Fibroblast of lung (primary cell): ENCODE measurements around the gene ITGA3. TPM values are rescaled to one million over a fixed set of nuclear protein-coding genes. Genes with fewer than 3 reads are reported as not detected.

Experiments used
- DNase-seq, 2 donors: peaks; one replicate each; pipeline versions ENCODE4 v3.0.0 to v3.0.0-alpha.2; 2010; ENCODE audit warnings: low read depth in 2 of 2
- H2AFZ ChIP-seq: 2 replicates; pipeline ENCODE4 v1.5.1; 2012; ENCODE audit warnings: low read length, control low read depth, inconsistent platforms
- H3K27ac ChIP-seq: 2 replicates; pipeline ENCODE4 v1.5.1; 2011; ENCODE audit warnings: low read length, control low read depth; ENCODE audit not compliant: insufficient read depth
- H3K27me3 ChIP-seq: 2 replicates; pipeline ENCODE4 v1.5.1; 2011; ENCODE audit warnings: mild to moderate bottlenecking, low read length; ENCODE audit not compliant: control insufficient read depth, insufficient read depth
- H3K36me3 ChIP-seq: 2 replicates; pipeline ENCODE4 v1.5.1; 2011; ENCODE audit warnings: low read length; ENCODE audit not compliant: control insufficient read depth, insufficient read depth
- H3K4me1 ChIP-seq: 2 replicates; pipeline ENCODE4 v1.5.1; 2011; ENCODE audit warnings: low read length; ENCODE audit not compliant: control insufficient read depth, insufficient read depth; ENCODE audit errors: extremely low read depth
- H3K4me2 ChIP-seq: 2 replicates; pipeline ENCODE4 v1.5.1; 2011; ENCODE audit warnings: low read length, control low read depth; ENCODE audit not compliant: insufficient read depth; ENCODE audit errors: extremely low read depth
- H3K4me3 ChIP-seq, 4 experiments: fragments of 200-600 bp in 1 of 4; sonication (generic) in 1 of 4; replicated peaks in 1 of 4; 2 replicates each; pipeline ENCODE4 v1.5.1; 2011 to 2016; ENCODE audit warnings: low read length in 4 of 4, low read depth in 3 of 4, mild to moderate bottlenecking in 3 of 4, control low read depth in 2 of 4, inconsistent platforms in 1 of 4, mixed read lengths in 1 of 4; ENCODE audit not compliant: insufficient read depth in 1 of 4; ENCODE audit errors: control extremely low read depth in 1 of 4
- H3K79me2 ChIP-seq: 2 replicates; pipeline ENCODE4 v1.5.1; 2012; ENCODE audit warnings: mild to moderate bottlenecking, low read length, inconsistent platforms; ENCODE audit not compliant: control insufficient read depth, insufficient read depth
- H3K9ac ChIP-seq: 2 replicates; pipeline ENCODE4 v1.5.1; 2011; ENCODE audit warnings: mild to moderate bottlenecking, low read length, control low read depth; ENCODE audit not compliant: insufficient read depth
- H3K9me3 ChIP-seq: 2 replicates; pipeline ENCODE4 v1.5.1; 2012; ENCODE audit warnings: low read depth, low read length; ENCODE audit not compliant: control insufficient read depth, insufficient read depth
- H4K20me1 ChIP-seq: 2 replicates; pipeline ENCODE4 v1.5.1; 2011; ENCODE audit warnings: low read length; ENCODE audit not compliant: control insufficient read depth, insufficient read depth; ENCODE audit errors: extremely low read depth
- CTCF ChIP-seq, 2 donors: IDR thresholded peaks in 1 of 2; conservative IDR thresholded peaks in 1 of 2; 1 replicate in 1 of 2; 2 replicates in 1 of 2; pipeline ENCODE4 v1.5.1; 2011 to 2012; ENCODE audit warnings: low read length in 2 of 2, control low read depth in 1 of 2, inconsistent platforms in 1 of 2, low read depth in 1 of 2, mild to moderate bottlenecking in 1 of 2
- EZH2 ChIP-seq: IDR thresholded peaks from 2 replicates; pipeline ENCODE4 v1.5.1; 2012; ENCODE audit warnings: low read length, control low read depth, mild to moderate bottlenecking; ENCODE audit errors: missing control alignments
- polyA plus RNA-seq, 2 donors: library from polyadenylated mRNA; depleted of rRNA in 1 of 2; stranded (reverse) in 1 of 2; unstranded in 1 of 2; fragments of >200 nt; gene quantifications; 2 replicates each; pipeline ENCODE4 v1.2.1, GENCODE V29; 2011 to 2012; ENCODE audit warnings: missing spikeins in 1 of 2
- total RNA-seq: library from RNA; depleted of rRNA; stranded (reverse); fragments of >200 nt; gene quantifications from 2 replicates; pipeline ENCODE4 v1.2.1, GENCODE V29; 2014

The ITGA3 gene
- total and polyA plus RNA-seq, 2 donors (not counting 1 experiment from before 2014, with no cell fraction given) = 67.3 to 269 TPM

- H3K9me3 ChIP-seq = no peaks in the 10 kb centered on the region
- TF ChIP-seq EZH2 (no peak), CTCF (conservative IDR thresholded peaks at IDR 0.05 in 1 of 2, IDR thresholded peaks at IDR 0.05 in 1 of 2; ENCODE audit: low read depth in 1 of 2, low read length in 2 of 2) (no peak)
- peak overlapping the region; percentile 48 for H3K9ac ChIP-seq
- peaks cover 11% of the 10 kb centered on the region for H3K36me3 ChIP-seq
- no peak for DNase-seq
- peaks cover 52% of the 10 kb centered on the region for H3K4me1 ChIP-seq
- H2AFZ ChIP-seq = no peak overlapping the region
- H3K4me2 ChIP-seq = peak overlapping the region; percentile 21
- H3K79me2 ChIP-seq = peaks cover 71% of the 10 kb centered on the region
- peak overlapping the region; percentile 86 for H3K27ac ChIP-seq
- H4K20me1 ChIP-seq = no peaks in the 10 kb centered on the region
- no peak overlapping the region for H3K4me3 ChIP-seq
- no peaks in the 10 kb centered on the region for H3K27me3 ChIP-seq
Measured at GRCh38 chr17:50065056-50065455, 9.1 kb downstream of the ITGA3 start.

GRCh38 chr17:50066995-50067394 is 11.1 kb downstream of the ITGA3 start:
- Histone ChIP-seq H3K36me3 (peaks cover 22% of the 10 kb centered on the region), H3K27ac (no peak overlapping the region), H3K79me2 (peaks cover 54% of the 10 kb centered on the region), H3K9me3 (no peaks in the 10 kb centered on the region), H3K27me3 (no peaks in the 10 kb centered on the region), H3K4me2 (no peak overlapping the region), H4K20me1 (no peaks in the 10 kb centered on the region), H2AFZ (no peak overlapping the region), H3K4me1 (peaks cover 36% of the 10 kb centered on the region), H3K4me3 (no peak overlapping the region), H3K9ac (no peak overlapping the region)
- DNase-seq = no peak
- TF ChIP-seq CTCF (conservative IDR thresholded peaks at IDR 0.05 in 1 of 2, IDR thresholded peaks at IDR 0.05 in 1 of 2; ENCODE audit: low read depth in 1 of 2, low read length in 2 of 2) (no peak), EZH2 (no peak)

GRCh38 chr17:50067996-50068395 is 12.1 kb downstream of the ITGA3 start:
- no peak overlapping the region for H3K27ac ChIP-seq
- H3K9ac ChIP-seq = no peak overlapping the region

More at GRCh38 chr17:50067996-50068395, 12.1 kb downstream of the ITGA3 start:
- Histone ChIP-seq H3K36me3 (peaks cover 25% of the 10 kb centered on the region), H3K9me3 (no peaks in the 10 kb centered on the region), H4K20me1 (no peaks in the 10 kb centered on the region), H3K4me2 (no peak overlapping the region), H3K4me3 (no peak overlapping the region), H2AFZ (no peak overlapping the region), H3K79me2 (peaks cover 44% of the 10 kb centered on the region), H3K4me1 (peaks cover 26% of the 10 kb centered on the region), H3K27me3 (no peaks in the 10 kb centered on the region)
- TF ChIP-seq EZH2 (no peak), CTCF (conservative IDR thresholded peaks at IDR 0.05 in 1 of 2, IDR thresholded peaks at IDR 0.05 in 1 of 2; ENCODE audit: low read depth in 1 of 2, low read length in 2 of 2) (no peak)
- no peak for DNase-seq
